ENCODE measurements around the gene ID3. TPM values are rescaled to one million over a fixed set of nuclear protein-coding genes. Genes with fewer than 3 reads are reported as not detected.

Gene ID3
- total and polyA plus RNA-seq, 9 of the 15 experiments (the other 6 are each of a cell fraction or from before 2014, with no cell fraction given) = 6.8 to 59.8 (median 23.5) TPM

- TF ChIP-seq ZNF12 (CRISPR knock-in tag; IDR thresholded peaks at IDR 0.05) (0 out of 2 replicates have a peak, but pooled peaks have one; percentile 53), KDM1A (IDR thresholded peaks at IDR 0.05) (peak; percentile 85 to 90), SMARCA5 (IDR thresholded peaks at IDR 0.05) (peak; percentile 93), ZBTB43 (CRISPR knock-in tag; IDR thresholded peaks at IDR 0.05) (no peak), RAD51 (IDR thresholded peaks at IDR 0.05; ENCODE audit: borderline replicate concordance, low read depth) (no peak), ZNF398 (CRISPR knock-in tag; IDR thresholded peaks at IDR 0.05) (no peak), SAFB2 (IDR thresholded peaks at IDR 0.05; ENCODE audit: borderline replicate concordance, low read depth, low read length, severe bottlenecking) (no peak), RBM25 (IDR thresholded peaks at IDR 0.05; ENCODE audit: low read depth, low read length, severe bottlenecking) (peak; percentile 92), CBX1 (IDR thresholded peaks at IDR 0.05; ENCODE audit: low read depth) (peak; percentile 67; the same call in 1 of the 2 replicates), UBTF (IDR thresholded peaks at IDR 0.05; ENCODE audit: borderline replicate concordance in 1 of 2, low read depth in 2 of 2, low read length in 2 of 2) (no peak), ZNF740 (CRISPR knock-in tag; IDR thresholded peaks at IDR 0.05) (peak; percentile 79; the same call in 1 of the 2 replicates), ZNF740 (tag; IDR thresholded peaks at IDR 0.05) (no peak)
These were observed 5.8 kb downstream of the ID3 start (continued) for GRCh38 chr1:23553231-23554126.
